Astrocyte (in vitro differentiated cells and primary cell): ENCODE data around the gene DYNC2I2.

Source experiments
- CTCF ChIP-seq: IDR thresholded peaks from 2 replicates; pipeline ENCODE4 v1.5.1; 2011; ENCODE audit warnings: low read depth, mild to moderate bottlenecking, inconsistent platforms, low read length, moderate library complexity; ENCODE audit not compliant: insufficient read depth
- EZH2 ChIP-seq: IDR thresholded peaks from 2 replicates; pipeline ENCODE4 v1.6.1; 2012; ENCODE audit warnings: mild to moderate bottlenecking, low read length, inconsistent platforms; ENCODE audit not compliant: insufficient read depth

GRCh38 chr9:128619127-128619526 lies 37.5 kb downstream of the DYNC2I2 start:
- TF ChIP-seq EZH2 (no peak), CTCF (no peak)
